LNCaP clone FGC (cell line): ENCODE data around the gene GABPB2.

Source experiments
- DNase-seq: peaks from one replicate; pipeline ENCODE4 v3.0.0-alpha.2; 2011; ENCODE audit warnings: low read depth
- H3K4me3 ChIP-seq: 2 replicates; pipeline ENCODE4 v1.5.1; 2011; ENCODE audit warnings: mild to moderate bottlenecking, low read depth, low read length, control low read depth
- TF ChIP-seq, protein P1 (sequence below): IDR thresholded peaks from 2 replicates; pipeline ENCODE4 v1.5.1; 2012; ENCODE audit warnings: mild to moderate bottlenecking; ENCODE audit not compliant: control insufficient read depth, insufficient read depth; ENCODE audit errors: extremely low read depth

GABPB2 gene

DNA sequence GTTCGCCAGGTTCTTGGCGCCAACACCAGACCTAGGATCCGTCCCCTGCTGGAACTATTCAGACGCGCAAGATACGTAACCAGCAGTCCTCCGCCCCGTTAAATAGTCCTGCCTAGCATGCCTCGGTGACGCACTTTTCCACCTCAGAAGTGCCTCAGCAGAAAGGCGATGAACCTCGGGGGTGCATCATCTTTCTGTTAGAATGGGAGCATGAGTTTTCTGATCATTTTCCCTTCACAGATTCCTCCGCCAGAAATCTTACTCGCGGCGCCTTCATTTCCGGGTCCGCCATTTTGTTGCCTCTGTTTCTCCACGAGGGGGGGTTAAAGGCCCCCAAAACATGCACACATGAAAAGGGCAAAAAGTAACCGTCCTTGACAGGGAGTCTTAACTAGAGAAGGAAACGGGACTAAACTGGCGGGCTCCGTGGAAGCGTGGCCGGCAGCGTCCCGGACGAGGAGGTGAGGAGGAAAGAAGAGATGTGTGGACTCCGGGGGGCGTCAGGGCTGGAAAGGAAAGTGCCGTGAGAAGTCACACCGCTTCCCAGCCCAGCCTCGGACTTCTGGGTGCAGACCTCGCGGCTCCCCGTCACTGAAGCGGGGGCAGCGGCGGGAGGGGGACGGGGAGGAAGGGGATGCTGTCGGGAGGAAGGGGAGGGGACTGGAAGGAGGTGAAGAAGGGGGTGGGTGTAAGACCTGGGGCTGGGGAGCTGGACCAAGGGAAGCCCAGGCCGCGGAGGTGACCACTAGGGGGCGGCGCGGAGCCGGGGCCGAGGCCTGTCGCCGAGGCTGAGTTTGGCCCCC lies at the start of gene GABPB2:
Gene GABPB2, plus strand, starts transcription at position 288 of the 803 bp plus-strand sequence. CDS start 17,429 bp downstream, outside the sequence.
- H3K4me3 ChIP-seq: peak within 1 kb of the TSS; percentile 98
- TF ChIP-seq, protein P1, sequence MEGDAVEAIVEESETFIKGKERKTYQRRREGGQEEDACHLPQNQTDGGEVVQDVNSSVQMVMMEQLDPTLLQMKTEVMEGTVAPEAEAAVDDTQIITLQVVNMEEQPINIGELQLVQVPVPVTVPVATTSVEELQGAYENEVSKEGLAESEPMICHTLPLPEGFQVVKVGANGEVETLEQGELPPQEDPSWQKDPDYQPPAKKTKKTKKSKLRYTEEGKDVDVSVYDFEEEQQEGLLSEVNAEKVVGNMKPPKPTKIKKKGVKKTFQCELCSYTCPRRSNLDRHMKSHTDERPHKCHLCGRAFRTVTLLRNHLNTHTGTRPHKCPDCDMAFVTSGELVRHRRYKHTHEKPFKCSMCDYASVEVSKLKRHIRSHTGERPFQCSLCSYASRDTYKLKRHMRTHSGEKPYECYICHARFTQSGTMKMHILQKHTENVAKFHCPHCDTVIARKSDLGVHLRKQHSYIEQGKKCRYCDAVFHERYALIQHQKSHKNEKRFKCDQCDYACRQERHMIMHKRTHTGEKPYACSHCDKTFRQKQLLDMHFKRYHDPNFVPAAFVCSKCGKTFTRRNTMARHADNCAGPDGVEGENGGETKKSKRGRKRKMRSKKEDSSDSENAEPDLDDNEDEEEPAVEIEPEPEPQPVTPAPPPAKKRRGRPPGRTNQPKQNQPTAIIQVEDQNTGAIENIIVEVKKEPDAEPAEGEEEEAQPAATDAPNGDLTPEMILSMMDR: peak; percentile 86
- DNase-seq: peak; percentile 94

DNA sequence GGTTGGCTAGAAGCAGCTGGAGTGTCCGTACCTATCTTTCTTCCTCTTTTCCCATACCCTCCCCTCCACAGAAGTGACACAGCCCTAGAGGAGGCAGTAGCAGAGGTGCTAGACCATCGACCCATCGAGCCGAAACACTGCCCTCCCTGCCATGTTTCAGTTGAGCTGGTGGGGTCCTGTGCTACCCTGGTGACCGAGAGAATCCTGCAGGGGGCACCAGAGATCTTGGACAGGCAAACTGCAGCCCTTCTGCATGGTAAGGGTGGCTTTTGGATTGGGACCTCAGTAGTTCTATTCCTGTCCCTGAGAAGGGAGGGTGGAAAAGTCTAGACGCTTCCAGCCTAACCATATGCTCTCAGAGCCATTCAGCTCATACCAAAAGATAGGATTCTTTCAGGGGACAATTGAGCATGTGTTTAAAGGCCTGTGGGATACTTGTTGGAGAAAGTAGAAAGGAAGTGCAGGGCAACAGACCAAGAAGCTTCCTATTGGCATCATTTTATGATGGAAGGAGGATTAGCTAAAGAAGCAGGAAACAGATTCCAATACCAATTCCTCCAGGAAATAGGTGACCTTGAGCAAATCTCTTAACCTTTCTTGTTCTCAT lies 45.9 kb upstream of the GABPB2 start:
- TF ChIP-seq, protein P1: peak; percentile 60
- no peak overlapping the region for H3K4me3 ChIP-seq
- DNase-seq: no peak

DNA sequence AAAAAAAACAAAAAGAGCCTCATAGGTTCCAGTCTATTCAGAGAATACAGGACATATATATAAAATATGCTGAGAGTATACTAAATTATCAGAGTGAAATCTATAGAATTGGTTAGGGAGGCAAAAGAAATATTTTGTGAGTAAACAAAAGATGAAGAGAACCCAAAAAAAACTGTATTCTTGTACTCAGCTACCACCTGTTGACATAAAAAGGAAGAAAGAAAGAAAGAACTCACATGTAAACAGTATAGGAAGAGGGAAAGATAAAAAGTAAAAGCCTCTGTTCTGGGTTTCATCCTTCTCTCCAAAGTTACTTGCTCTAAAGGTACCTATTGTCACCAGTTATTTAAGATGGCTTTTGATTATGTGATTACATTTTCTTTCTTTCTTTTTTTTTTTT lies 44.1 kb upstream of the GABPB2 start:
- TF ChIP-seq, protein P1: no peak
- no peak overlapping the region for H3K4me3 ChIP-seq

DNA sequence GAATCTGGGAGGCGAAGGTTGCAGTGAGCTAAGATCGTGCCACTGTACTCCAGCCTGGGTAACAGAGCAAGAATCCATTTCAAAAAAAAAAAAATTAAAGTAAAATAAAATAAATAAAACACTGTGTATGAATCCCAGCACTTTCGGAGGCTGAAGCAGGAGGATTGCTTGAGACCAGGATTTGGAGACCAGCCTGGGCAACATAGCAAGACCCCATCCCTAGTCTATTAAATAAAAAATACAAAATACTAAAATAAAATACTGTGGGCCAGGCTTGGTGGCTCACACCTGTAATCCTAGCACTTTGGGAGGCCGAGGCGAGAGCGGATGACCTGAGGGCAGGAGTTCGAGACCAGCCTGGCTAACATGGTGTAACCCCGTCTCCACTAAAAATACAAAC lies 38.4 kb upstream of the GABPB2 start:
- no peak overlapping the region for H3K4me3 ChIP-seq
- TF ChIP-seq, protein P1: no peak

More for the DNA sequence above, 44.1 kb upstream of the GABPB2 start:
- no peak for DNase-seq

DNA sequence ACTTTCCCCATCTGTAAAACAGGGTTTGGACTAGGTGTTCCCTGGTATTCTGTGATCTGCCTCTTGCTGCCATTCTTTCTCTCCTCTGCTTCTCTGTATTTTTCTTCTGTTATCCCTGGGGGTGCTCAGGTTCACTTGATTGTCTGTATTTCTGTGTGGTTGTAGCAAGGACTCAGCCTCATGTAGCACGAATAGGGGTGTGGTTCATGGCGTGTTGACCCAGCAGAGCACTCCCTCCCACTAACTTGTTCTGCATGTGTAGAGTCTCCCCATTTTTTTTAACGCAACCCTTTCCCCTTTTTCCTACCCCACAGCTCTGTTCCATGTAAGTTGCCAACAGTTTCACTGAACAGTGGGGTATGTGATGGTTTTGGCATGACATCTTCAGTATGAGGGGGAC lies 35.4 kb upstream of the GABPB2 start:
- TF ChIP-seq, protein P1: no peak
- H3K4me3 ChIP-seq: no peak overlapping the region
- no peak for DNase-seq

More for the DNA sequence above, 38.4 kb upstream of the GABPB2 start:
- no peak for DNase-seq

DNA sequence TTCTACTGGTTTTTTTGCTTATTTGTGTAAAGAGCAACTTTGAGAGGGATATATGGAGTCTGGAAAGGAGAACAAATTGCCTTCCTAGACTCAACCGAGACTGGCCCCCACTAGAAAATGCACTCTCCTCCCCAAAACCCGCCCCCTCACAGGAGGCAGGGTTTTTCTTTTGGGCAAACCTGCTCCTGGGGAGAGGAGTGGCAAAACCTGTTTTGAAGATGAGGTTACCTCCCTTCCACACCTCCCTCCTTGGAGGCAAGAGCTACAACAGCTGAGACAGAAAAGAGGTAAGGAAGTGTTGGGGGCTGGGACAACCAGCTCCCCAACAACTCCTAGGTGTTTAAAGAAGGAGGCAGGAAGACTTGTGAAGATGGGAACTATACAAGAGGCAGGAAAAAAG lies 34.2 kb upstream of the GABPB2 start, which contains the start of gene BNIPL:
Gene BNIPL, plus strand, starts transcription at position 231 of the 400 bp plus-strand sequence. Its CDS starts 140 bp downstream, at position 371.
- DNase-seq: no peak
- no peak within 1 kb of the TSS for H3K4me3 ChIP-seq
- TF ChIP-seq, protein P1: no peak
